B cell (primary cell): ENCODE measurements around the gene RPAP3. TPM values are rescaled to one million over a fixed set of nuclear protein-coding genes. Genes with fewer than 3 reads are reported as not detected.

ENCODE experiments used
- ATAC-seq: fragments of 200-7000 bp; cut with Tn5 transposase; one replicate; pipeline ENCODE4 v1.10.0; 2021; ENCODE audit warnings: low read depth, mild to moderate bottlenecking, moderate number of reproducible peaks, moderate library complexity
- CTCF ChIA-PET: fragments of 350-600 bp; sonication (Branson Sonifier 250); formaldehyde crosslinking; loops from one replicate; lab custom pipeline; 2021; ENCODE audit warnings: antibody characterized with exemption, inconsistent platforms; lab: Charles Lee
- POLR2A ChIA-PET: fragments of 350-600 bp; sonication (Branson Sonifier 250); formaldehyde crosslinking; loops from one replicate; lab custom pipeline; 2021; ENCODE audit warnings: antibody characterized with exemption; lab: Charles Lee
- DNase-seq: peaks from one replicate; pipeline ENCODE4 v3.0.0; 2013
- H2AFZ ChIP-seq: 2 replicates; pipeline ENCODE4 v1.6.1; 2012; ENCODE audit warnings: mild to moderate bottlenecking, low read depth, low read length; ENCODE audit not compliant: insufficient read depth, poor library complexity, severe bottlenecking
- H3K27ac ChIP-seq, 2 donors: 1 replicate in 1 of 2; 2 replicates in 1 of 2; pipeline ENCODE4 v1.5.1; 2012 to 2013; ENCODE audit warnings: low read length in 2 of 2, mild to moderate bottlenecking in 2 of 2, moderate library complexity in 1 of 2
- H3K27me3 ChIP-seq, 4 experiments: fragments of 200-600 bp in 1 of 4; sonication (generic) in 1 of 4; replicated peaks in 1 of 4; 1 replicate in 2 of 4; 2 replicates in 2 of 4; pipeline versions ENCODE4 v1.6.1 to v1.7.0; 2013 to 2016; ENCODE audit warnings: low read length in 3 of 4, mild to moderate bottlenecking in 2 of 4, mixed read lengths in 1 of 4, moderate library complexity in 1 of 4; ENCODE audit not compliant: insufficient read depth in 4 of 4, control insufficient read depth in 3 of 4; ENCODE audit errors: control extremely low read depth in 1 of 4
- H3K36me3 ChIP-seq, 2 experiments: replicated peaks in 1 of 2; 1 replicate in 1 of 2; 2 replicates in 1 of 2; pipeline versions ENCODE4 v1.6.1 to v1.7.1; 2013; ENCODE audit warnings: low read length in 1 of 2; ENCODE audit not compliant: insufficient read depth in 2 of 2, control insufficient read depth in 1 of 2; ENCODE audit errors: control extremely low read depth in 1 of 2, extremely low read depth in 1 of 2
- H3K4me1 ChIP-seq, 2 donors: fragments of 200-600 bp in 1 of 2; sonication (generic) in 1 of 2; 1 replicate in 1 of 2; 2 replicates in 1 of 2; pipeline versions ENCODE4 v1.5.1 to v1.6.1; 2013 to 2017; ENCODE audit warnings: low read length in 2 of 2; ENCODE audit not compliant: control insufficient read depth in 2 of 2, insufficient read depth in 2 of 2
- H3K4me2 ChIP-seq: replicated peaks from 2 replicates; pipeline ENCODE3; 2012; ENCODE audit warnings: mild to moderate bottlenecking, low read depth, low read length; ENCODE audit not compliant: poor library complexity, severe bottlenecking
- H3K4me3 ChIP-seq, 5 experiments: fragments of 200-600 bp in 1 of 5; sonication (generic) in 1 of 5; 1 replicate in 3 of 5; 2 replicates in 2 of 5; pipeline versions ENCODE4 v1.5.1 to v1.7.0; 2011 to 2016; ENCODE audit warnings: low read length in 4 of 5, mild to moderate bottlenecking in 4 of 5, low read depth in 2 of 5, control low read depth in 1 of 5, moderate library complexity in 1 of 5; ENCODE audit not compliant: insufficient read depth in 1 of 5; ENCODE audit errors: control extremely low read depth in 1 of 5, extremely low read depth in 1 of 5
- H3K79me2 ChIP-seq: fragments of 200-600 bp; sonication (generic); one replicate; pipeline ENCODE4 v1.6.0; 2016; ENCODE audit warnings: low read length; ENCODE audit not compliant: control insufficient read depth, insufficient read depth
- H3K9ac ChIP-seq: fragments of 200-600 bp; sonication (generic); 2 replicates; pipeline ENCODE4 v1.6.1; 2017; ENCODE audit warnings: mild to moderate bottlenecking, low read length, moderate library complexity
- H3K9me3 ChIP-seq, 3 donors: one replicate each; pipeline versions ENCODE4 v1.6.1 to v1.7.1; 2013; ENCODE audit warnings: low read length in 2 of 3; ENCODE audit not compliant: control insufficient read depth in 2 of 3, insufficient read depth in 1 of 3; ENCODE audit errors: control extremely low read depth in 1 of 3
- H4K20me1 ChIP-seq: 2 replicates; pipeline ENCODE4 v1.6.0; 2012; ENCODE audit warnings: mild to moderate bottlenecking, low read length; ENCODE audit not compliant: insufficient read depth, control insufficient read depth, poor library complexity, severe bottlenecking
- H3K27ac Mint-ChIP-seq: one replicate; pipeline ENCODE4 v1.8.0; 2021; ENCODE audit warnings: mixed read lengths
- H3K27me3 Mint-ChIP-seq: one replicate; pipeline ENCODE4 v1.8.0; 2021; ENCODE audit warnings: mixed read lengths
- H3K4me1 Mint-ChIP-seq: one replicate; pipeline ENCODE4 v1.8.0; 2021; ENCODE audit warnings: mixed read lengths
- H3K4me3 Mint-ChIP-seq: one replicate; pipeline ENCODE4 v1.8.0; 2021; ENCODE audit warnings: mixed read lengths
- H3K9me3 Mint-ChIP-seq: one replicate; pipeline ENCODE4 v1.8.0; 2022; ENCODE audit warnings: mixed read lengths; ENCODE audit not compliant: insufficient read depth
- EZH2 ChIP-seq: IDR thresholded peaks from 2 replicates; pipeline ENCODE4 v1.6.1; 2012; ENCODE audit warnings: borderline replicate concordance, low read depth, mild to moderate bottlenecking, moderate library complexity, low read length; ENCODE audit not compliant: insufficient read depth, poor library complexity, severe bottlenecking
- WGBS: methylation state at CpG from one replicate; pipeline ENCODE4 v1.1.5; 2013; ENCODE audit warnings: missing lambda C conversion rate; ENCODE audit not compliant: insufficient coverage; 5-methylcytosine and 5-hydroxymethylcytosine counted together
- intact Hi-C: fragments of 100-400 bp; cut with micrococcal nuclease; formaldehyde crosslinking; loops from one replicate; pipeline ENCODE4 v1.10.0; 2022
- polyA plus RNA-seq: library from polyadenylated mRNA; depleted of rRNA; stranded (reverse); fragments of >200 nt; gene quantifications from 2 replicates; pipeline ENCODE4 v1.2.3, GENCODE V29; 2012
- total RNA-seq, 2 donors: library from RNA; stranded (reverse); fragments of 120-200 nt in 1 of 2; gene quantifications; 1 replicate in 1 of 2; 2 replicates in 1 of 2; pipeline versions ENCODE4 v1.2.3 to v1.2.4, GENCODE V29; 2013 to 2022
- TF ChIP-seq, protein P1 (sequence below): fragments of 200-600 bp; IDR thresholded peaks from one replicate; pipeline ENCODE4 v1.8.0; 2022; ENCODE audit warnings: antibody characterized with exemption, mild to moderate bottlenecking

Gene RPAP3
- total and polyA plus RNA-seq, 2 donors (not counting 1 experiment from before 2014, with no cell fraction given), result 9.1 to 47.2 TPM

DNA sequence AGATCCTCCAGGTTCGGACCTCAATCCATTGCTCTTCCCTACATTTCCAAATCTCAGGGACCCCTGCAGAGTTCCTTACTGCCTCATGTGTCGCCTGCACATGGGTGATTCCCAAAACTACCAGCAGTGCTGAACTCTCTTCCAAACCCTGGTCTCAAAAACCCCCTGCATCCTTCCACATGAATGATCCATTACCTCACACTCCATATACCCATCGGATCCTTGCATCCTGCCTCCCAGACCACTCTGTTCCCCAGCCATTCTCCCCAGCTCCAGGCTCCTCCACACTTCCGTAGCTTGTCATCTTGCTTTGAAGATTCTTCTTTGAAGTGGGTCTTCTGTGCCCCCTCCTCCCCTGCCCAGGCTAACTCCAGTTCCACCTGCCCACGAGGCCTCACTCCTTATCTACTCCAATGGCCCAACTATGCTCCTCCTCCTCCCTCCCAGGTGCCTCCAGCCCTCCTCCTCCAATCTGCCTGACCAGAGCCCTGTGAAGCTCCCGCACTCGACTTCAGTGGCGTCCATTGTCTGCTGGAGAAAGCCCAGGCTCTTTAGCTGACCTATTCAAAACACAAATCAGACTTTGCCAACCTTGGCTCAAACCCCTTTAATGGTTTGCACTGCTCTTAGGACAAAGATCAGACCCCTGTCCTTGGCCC, 39.1 kb upstream of the RPAP3 start:
- H3K27me3 Mint-ChIP-seq, result no peaks in the 10 kb centered on the region
- no peak overlapping the region for H3K9ac ChIP-seq
- no peak overlapping the region for H3K4me3 Mint-ChIP-seq
- H2AFZ ChIP-seq, result no peak overlapping the region
- TF ChIP-seq, protein P1, sequence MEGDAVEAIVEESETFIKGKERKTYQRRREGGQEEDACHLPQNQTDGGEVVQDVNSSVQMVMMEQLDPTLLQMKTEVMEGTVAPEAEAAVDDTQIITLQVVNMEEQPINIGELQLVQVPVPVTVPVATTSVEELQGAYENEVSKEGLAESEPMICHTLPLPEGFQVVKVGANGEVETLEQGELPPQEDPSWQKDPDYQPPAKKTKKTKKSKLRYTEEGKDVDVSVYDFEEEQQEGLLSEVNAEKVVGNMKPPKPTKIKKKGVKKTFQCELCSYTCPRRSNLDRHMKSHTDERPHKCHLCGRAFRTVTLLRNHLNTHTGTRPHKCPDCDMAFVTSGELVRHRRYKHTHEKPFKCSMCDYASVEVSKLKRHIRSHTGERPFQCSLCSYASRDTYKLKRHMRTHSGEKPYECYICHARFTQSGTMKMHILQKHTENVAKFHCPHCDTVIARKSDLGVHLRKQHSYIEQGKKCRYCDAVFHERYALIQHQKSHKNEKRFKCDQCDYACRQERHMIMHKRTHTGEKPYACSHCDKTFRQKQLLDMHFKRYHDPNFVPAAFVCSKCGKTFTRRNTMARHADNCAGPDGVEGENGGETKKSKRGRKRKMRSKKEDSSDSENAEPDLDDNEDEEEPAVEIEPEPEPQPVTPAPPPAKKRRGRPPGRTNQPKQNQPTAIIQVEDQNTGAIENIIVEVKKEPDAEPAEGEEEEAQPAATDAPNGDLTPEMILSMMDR, result no peak
- no peak for TF ChIP-seq EZH2
- H3K79me2 ChIP-seq, result no peaks in the 10 kb centered on the region
- H3K27ac Mint-ChIP-seq, result peak overlapping the region; percentile 47
- ChIA-PET POLR2A (interaction anchor here (0.6 to 5.7 kb wide), 3 partner anchors 12 to 27 kb away, joined by 4 to 43 read pairs (median 7); partner anchors contain the start of gene RAPGEF3), CTCF (interaction anchor here (0.8 to 15.0 kb wide), 12 partner anchors 12 to 204 kb away, joined by 3 to 515 read pairs (median 74); partner anchors contain the start of genes ENDOU, RAPGEF3, RPAP3 and SLC48A1)
- H3K36me3 ChIP-seq, result no peaks in the 10 kb centered on the region
- H4K20me1 ChIP-seq, result no peaks in the 10 kb centered on the region
- peaks cover 63% of the 10 kb centered on the region for H3K4me1 Mint-ChIP-seq
- ATAC-seq, result no peak
- intact Hi-C loops, result no loop called here
- 93% methylated on average over 8 of the region's 8 CpGs for WGBS
- H3K4me2 ChIP-seq, result no peak overlapping the region
- H3K4me3 ChIP-seq, result no peak overlapping the region
- no peaks in the 10 kb centered on the region for H3K9me3 Mint-ChIP-seq
- H3K9me3 ChIP-seq, result peaks cover 0 to 4% (median 0%) of the 10 kb centered on the region in 3 donors
- H3K27me3 ChIP-seq, result no peaks in the 10 kb centered on the region
- DNase-seq, result no peak
- no peak overlapping the region for H3K27ac ChIP-seq
- peaks cover 38 to 60% of the 10 kb centered on the region in 2 donors for H3K4me1 ChIP-seq

- Histone ChIP-seq H3K4me1 (peaks cover 46 to 65% of the 10 kb centered on the region in 2 donors), H4K20me1 (no peaks in the 10 kb centered on the region), H3K9me3 (peaks cover 0 to 9% (median 0%) of the 10 kb centered on the region in 3 donors), H3K4me2 (no peak overlapping the region), H3K27me3 (no peaks in the 10 kb centered on the region), H3K27ac (no peak overlapping the region), H3K36me3 (no peaks in the 10 kb centered on the region), H3K9ac (no peak overlapping the region), H3K79me2 (no peaks in the 10 kb centered on the region), H3K4me3 (no peak overlapping the region), H2AFZ (no peak overlapping the region)
- Mint-ChIP-seq H3K9me3 (no peaks in the 10 kb centered on the region), H3K4me3 (no peak overlapping the region), H3K27ac (peak overlapping the region; percentile 20), H3K4me1 (peaks cover 70% of the 10 kb centered on the region), H3K27me3 (no peaks in the 10 kb centered on the region)
- DNase-seq, result peak; percentile 65
- CTCF ChIA-PET, result interaction anchor here (0.8 to 15.0 kb wide), 16 partner anchors 13 to 420 kb away, joined by 3 to 515 read pairs (median 13); partner anchors contain the start of genes ENDOU, RAPGEF3, RPAP3 and SLC48A1
- intact Hi-C loops, result no loop called here
- ATAC-seq, result no peak
- POLR2A ChIA-PET, result interaction anchor here (0.6 to 5.7 kb wide), 3 partner anchors 13 to 28 kb away, joined by 4 to 43 read pairs (median 7); partner anchors contain the start of gene RAPGEF3
- WGBS, result 41% methylated on average over 8 of the region's 10 CpGs
- TF ChIP-seq EZH2, result no peak
- TF ChIP-seq, protein P1, result peak; percentile 61
These were observed 38.3 kb upstream of the RPAP3 start for GRCh38 chr12:47744005-47744651.
